SK-N-MC (cell line): Measurements from ENCODE around the gene DSE.

Experiments used
- EZH2 ChIP-seq: fragments of 200-600 bp; sonication (generic); IDR thresholded peaks from one replicate; pipeline ENCODE4 v1.6.1; 2017; ENCODE audit warnings: antibody characterized with exemption
- FOXP2 ChIP-seq: optimal IDR thresholded peaks from 2 replicates; pipeline ENCODE3; 2011; ENCODE audit warnings: mild to moderate bottlenecking, moderate library complexity; ENCODE audit not compliant: insufficient read depth; ENCODE audit errors: extremely low read length, control extremely low read depth
- POLR2AphosphoS5 ChIP-seq: IDR thresholded peaks from 2 replicates; pipeline ENCODE4 v1.6.1; 2012; ENCODE audit warnings: mild to moderate bottlenecking, low read depth, low read length, borderline replicate concordance

DNA sequence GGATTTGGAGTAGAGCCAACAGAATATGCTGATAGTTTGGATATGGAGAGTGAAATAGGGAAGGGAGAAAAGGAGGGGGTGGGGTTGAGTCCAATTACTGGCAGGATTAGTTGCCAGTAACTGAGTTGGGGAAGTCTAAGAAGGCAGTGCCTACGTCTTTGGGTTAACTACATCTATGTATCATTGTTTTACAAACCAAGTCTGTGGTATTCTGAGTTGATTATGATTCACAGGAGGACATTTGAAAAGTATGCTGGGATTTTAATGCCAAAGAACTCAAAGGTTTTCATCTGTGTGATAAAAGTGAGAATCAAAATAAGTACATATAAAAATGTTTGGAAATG, 14.7 kb downstream of the DSE start:
- TF ChIP-seq EZH2 (no peak), POLR2AphosphoS5 (no peak), FOXP2 (no peak)
